HL-60 (cell line): ENCODE results near the gene OR2W3.

Experiments
- CTCF ChIP-seq: IDR thresholded peaks from one replicate; pipeline ENCODE4 v1.5.1; 2011; ENCODE audit warnings: low read length, control low read depth, inconsistent platforms; ENCODE audit not compliant: insufficient read depth
- GABPA ChIP-seq: IDR thresholded peaks from 2 replicates; pipeline ENCODE4 v1.6.1; 2012; ENCODE audit warnings: low read depth
- POLR2AphosphoS5 ChIP-seq: IDR thresholded peaks from 2 replicates; pipeline ENCODE4 v1.6.1; 2012; ENCODE audit warnings: low read depth
- REST ChIP-seq: IDR thresholded peaks from 2 replicates; pipeline ENCODE4 v1.6.1; 2012; ENCODE audit warnings: low read depth; ENCODE audit not compliant: insufficient replicate concordance

DNA sequence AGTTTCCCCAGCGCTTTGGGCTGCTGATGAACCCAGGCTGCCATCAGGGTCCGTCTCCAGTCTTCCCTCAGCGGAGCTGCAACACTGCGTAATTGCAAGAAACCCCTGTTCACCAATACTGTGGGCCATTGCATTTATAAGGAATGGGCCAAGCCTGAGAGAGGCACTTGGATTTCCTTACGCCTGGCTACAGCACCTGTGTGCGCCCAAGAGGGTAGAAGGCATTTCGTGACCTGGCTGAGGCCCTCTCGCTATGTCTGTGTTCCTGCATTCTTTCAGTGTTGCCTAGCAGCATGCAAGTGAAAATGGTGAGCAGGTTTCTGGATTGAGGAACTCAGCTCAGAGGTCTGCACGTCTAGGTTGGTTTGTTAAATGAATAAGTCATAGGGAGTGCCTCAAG, 12.0 kb upstream of the OR2W3 start:
- TF ChIP-seq CTCF: no peak
- no peak for TF ChIP-seq POLR2AphosphoS5
- TF ChIP-seq GABPA: no peak
- TF ChIP-seq REST: no peak
